ENCODE measurements around the gene SECISBP2L. TPM values are rescaled to one million over a fixed set of nuclear protein-coding genes. Genes with fewer than 3 reads are reported as not detected.

Gene SECISBP2L
- total and polyA plus RNA-seq, 7 donors = 4.5 to 31.9 (median 22.0) TPM

DNA sequence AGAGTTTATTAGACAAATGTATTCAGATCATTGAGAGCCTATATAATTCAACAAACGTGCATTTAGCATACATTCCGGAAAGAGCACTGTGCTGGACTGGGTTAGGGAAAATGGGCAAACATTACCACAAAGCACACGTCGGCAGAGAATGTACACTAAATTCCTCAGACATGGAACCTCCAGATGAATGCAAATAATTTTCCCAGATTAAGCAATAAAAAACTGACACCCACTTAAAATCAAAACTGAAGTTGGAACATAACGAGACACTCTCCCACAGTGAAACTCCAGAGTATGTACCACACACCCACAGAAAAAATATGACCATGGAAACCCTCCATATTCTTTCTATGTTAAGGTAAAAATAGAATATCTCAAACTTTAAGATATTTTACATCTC is 4.8 kb downstream of the SECISBP2L start:
- ATAC-seq = no peak
- no peak overlapping the region for H3K4me3 ChIP-seq
- no peak overlapping the region for H3K27ac ChIP-seq
- no peaks in the 10 kb centered on the region for H3K36me3 ChIP-seq (ENCODE audit: insufficient read depth in 1 of 2, low read depth in 1 of 2)
- no peak for DNase-seq
- intact Hi-C loops (cut with DNase I) = no loop called here
- peaks cover 35% of the 10 kb centered on the region for H3K4me1 ChIP-seq
- H3K27me3 ChIP-seq (ENCODE audit: insufficient read depth in 3 of 3, low read length in 2 of 3) = no peaks in the 10 kb centered on the region
- TF ChIP-seq, protein P1, sequence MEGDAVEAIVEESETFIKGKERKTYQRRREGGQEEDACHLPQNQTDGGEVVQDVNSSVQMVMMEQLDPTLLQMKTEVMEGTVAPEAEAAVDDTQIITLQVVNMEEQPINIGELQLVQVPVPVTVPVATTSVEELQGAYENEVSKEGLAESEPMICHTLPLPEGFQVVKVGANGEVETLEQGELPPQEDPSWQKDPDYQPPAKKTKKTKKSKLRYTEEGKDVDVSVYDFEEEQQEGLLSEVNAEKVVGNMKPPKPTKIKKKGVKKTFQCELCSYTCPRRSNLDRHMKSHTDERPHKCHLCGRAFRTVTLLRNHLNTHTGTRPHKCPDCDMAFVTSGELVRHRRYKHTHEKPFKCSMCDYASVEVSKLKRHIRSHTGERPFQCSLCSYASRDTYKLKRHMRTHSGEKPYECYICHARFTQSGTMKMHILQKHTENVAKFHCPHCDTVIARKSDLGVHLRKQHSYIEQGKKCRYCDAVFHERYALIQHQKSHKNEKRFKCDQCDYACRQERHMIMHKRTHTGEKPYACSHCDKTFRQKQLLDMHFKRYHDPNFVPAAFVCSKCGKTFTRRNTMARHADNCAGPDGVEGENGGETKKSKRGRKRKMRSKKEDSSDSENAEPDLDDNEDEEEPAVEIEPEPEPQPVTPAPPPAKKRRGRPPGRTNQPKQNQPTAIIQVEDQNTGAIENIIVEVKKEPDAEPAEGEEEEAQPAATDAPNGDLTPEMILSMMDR (IDR thresholded peaks at IDR 0.05) = no peak
- 70 to 76% (median 70%) methylated on average over 5 of the region's 5 CpGs for WGBS, 3 donors
- no peaks in the 10 kb centered on the region for H3K9me3 ChIP-seq

DNA sequence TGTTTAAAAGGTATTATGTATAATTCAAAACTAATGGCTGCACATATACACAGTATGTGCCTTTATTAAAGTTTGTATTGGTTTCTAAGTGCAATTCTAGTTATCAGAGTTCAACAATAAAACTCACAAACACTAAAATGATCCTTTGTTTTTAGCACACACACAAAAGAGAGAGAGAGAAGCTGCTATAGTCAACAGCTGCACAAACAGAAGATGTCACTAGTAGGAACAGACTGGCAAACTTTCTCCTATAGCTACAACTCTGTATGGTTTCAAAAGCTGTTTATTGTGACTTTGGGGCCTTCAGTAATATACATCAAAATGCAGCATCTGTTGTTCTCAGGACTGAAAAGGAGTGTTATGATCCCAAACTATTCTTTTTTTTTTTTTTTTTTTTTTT is 6.1 kb downstream of the SECISBP2L start:
- Histone ChIP-seq H3K27me3 (ENCODE audit: insufficient read depth in 3 of 3, low read length in 2 of 3) (no peaks in the 10 kb centered on the region), H3K27ac (no peak overlapping the region), H3K36me3 (ENCODE audit: insufficient read depth in 1 of 2, low read depth in 1 of 2) (peaks cover 0 to 10% of the 10 kb centered on the region in 2 donors), H3K4me3 (no peak overlapping the region), H3K9me3 (no peaks in the 10 kb centered on the region), H3K4me1 (peaks cover 35% of the 10 kb centered on the region)
- intact Hi-C loops (cut with DNase I) = no loop called here
- ATAC-seq (no peak), DNase-seq (no peak)
- TF ChIP-seq, protein P1 (IDR thresholded peaks at IDR 0.05) = no peak

DNA sequence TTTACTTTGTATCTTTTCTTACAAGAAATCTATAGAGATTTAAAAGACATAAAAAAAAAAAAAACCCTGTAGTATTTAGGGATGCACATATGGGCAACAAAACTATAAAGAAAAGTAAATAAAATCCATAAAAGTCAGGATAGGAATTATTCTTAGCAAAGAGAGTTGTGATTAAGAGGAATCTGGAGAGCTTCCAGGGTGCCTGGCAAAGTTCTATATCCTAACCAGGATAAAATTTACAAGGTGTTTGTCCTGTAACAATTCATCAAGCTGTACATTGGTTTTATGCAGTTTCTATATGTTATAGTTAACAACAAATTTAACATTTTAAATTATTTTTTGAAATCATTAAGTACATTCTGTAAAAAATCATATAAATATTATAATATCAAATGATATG is 7.9 kb downstream of the SECISBP2L start:
- DNase-seq (no peak), ATAC-seq (no peak)
- H3K4me1 ChIP-seq = peaks cover 20% of the 10 kb centered on the region
- H3K4me3 ChIP-seq = no peak overlapping the region
- H3K9me3 ChIP-seq = no peaks in the 10 kb centered on the region
- intact Hi-C loops (cut with DNase I) = no loop called here
- TF ChIP-seq, protein P1 (IDR thresholded peaks at IDR 0.05) = no peak
- H3K27ac ChIP-seq = no peak overlapping the region
- no peaks in the 10 kb centered on the region for H3K27me3 ChIP-seq (ENCODE audit: insufficient read depth in 3 of 3, low read length in 2 of 3)
- peaks cover 0 to 18% of the 10 kb centered on the region in 2 donors for H3K36me3 ChIP-seq (ENCODE audit: insufficient read depth in 1 of 2, low read depth in 1 of 2)

DNA sequence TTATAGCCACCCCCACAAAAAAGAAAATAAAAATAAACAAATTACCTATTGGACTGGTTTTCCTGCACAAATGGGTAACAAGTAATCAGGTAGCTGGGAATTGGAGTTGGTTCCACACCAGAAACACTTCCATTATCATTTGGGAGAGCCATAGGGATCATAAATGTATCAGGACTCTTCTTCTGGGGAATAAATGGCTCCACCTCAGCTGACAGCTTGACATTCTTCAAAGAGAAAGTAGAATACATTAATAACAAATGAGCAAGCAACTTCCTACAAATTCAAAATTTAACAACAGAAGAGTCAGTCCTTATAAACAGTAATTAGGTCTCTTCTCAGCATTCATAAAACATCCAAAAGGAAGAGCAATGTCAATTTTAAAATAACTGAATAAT is 8.7 kb downstream of the SECISBP2L start:
- intact Hi-C loops (cut with DNase I) = no loop called here
- Histone ChIP-seq H3K4me1 (peaks cover 18% of the 10 kb centered on the region), H3K4me3 (no peak overlapping the region), H3K27ac (no peak overlapping the region), H3K27me3 (ENCODE audit: insufficient read depth in 3 of 3, low read length in 2 of 3) (no peaks in the 10 kb centered on the region), H3K36me3 (ENCODE audit: insufficient read depth in 1 of 2, low read depth in 1 of 2) (peaks cover 0 to 23% of the 10 kb centered on the region in 2 donors), H3K9me3 (no peaks in the 10 kb centered on the region)
- TF ChIP-seq, protein P1 (IDR thresholded peaks at IDR 0.05) = no peak
- no peak for DNase-seq
- ATAC-seq = no peak

DNA sequence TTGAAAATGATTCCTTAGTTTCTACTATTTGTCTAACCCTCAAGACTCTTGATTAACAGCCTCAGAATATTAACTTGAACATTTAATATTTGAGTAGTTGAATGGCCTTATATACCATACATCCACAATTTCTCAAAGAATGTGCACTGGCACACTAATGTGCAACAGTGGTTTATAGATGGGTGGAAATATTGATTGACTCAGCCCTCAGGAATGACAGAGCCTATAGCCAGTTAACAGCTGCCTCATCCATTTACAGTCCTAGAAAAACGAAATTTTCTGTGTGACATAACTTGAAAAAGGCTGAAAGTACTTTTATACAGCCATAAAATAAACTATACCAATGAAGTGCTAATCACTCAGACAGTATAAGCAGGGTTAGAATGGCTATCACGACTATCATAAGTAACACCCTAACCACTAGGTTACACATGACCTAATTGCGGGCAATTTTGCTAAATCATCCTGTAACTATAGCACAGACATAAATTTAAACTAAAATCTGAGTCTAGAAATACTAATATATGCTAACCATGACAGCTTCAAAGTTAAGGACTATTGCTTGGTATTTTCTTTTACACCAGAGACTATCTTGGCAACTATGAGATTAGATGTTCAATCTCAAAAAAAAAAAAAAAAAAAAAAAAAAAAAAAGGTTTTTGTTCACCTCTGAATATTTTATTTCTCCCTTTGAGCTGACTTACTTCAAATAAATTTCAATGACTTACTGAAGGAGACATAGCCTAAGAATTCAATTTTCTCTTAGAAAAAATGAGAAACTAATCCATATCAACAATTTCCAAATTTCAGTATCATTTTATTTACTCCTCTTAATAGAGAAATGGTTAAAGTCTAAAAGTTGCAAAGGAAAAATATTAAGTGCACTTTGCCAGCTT is 9.3 kb downstream of the SECISBP2L start:
- Histone ChIP-seq H3K4me3 (no peak overlapping the region), H3K9me3 (no peaks in the 10 kb centered on the region), H3K4me1 (peaks cover 18% of the 10 kb centered on the region), H3K36me3 (ENCODE audit: insufficient read depth in 1 of 2, low read depth in 1 of 2) (peaks cover 0 to 28% of the 10 kb centered on the region in 2 donors), H3K27me3 (ENCODE audit: insufficient read depth in 3 of 3, low read length in 2 of 3) (no peaks in the 10 kb centered on the region), H3K27ac (no peak overlapping the region)
- DNase-seq = no peak
- intact Hi-C loops (cut with DNase I) = no loop called here
- no peak for ATAC-seq
- 77 to 89% (median 84%) methylated on average over 3 of the region's 3 CpGs for WGBS, 3 donors
- TF ChIP-seq, protein P1 (IDR thresholded peaks at IDR 0.05) = no peak

All from psoas muscle (tissue), 8 donors.